Islet precursor cell (in vitro differentiated cells): ENCODE data around the gene PSMA2.
"Not testable (repeated sequence)": the region's sequence is repeated elsewhere in the genome, so short reads cannot be mapped to it uniquely, and the experiment has no call there.

Source experiments
- DNase-seq: peaks from one replicate; pipeline ENCODE4 v3.0.0-alpha.2; 2018

PSMA2 gene

DNA sequence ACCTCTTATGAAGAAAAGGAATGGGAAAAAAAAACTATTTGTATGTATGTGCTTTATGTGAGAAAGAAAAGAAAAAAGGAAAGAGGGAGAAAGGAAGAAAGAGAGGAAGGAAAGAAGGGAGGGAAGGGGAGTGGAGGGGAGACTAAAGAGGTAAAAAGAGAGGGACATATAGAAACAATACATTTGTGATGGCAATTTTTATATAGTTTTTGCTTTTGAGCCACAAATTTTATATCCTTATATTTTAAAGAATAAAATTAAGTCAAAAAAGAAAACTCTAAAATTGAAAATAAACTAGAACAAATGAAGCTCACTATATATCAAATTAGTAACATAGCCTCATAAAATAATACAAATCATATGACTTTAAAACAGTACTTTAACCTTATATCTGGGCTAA, 31.1 kb downstream of the PSMA2 start:
- DNase-seq: no peak

- no peak for DNase-seq
Observed at GRCh38 chr7:42893346-42894240, 38.4 kb downstream of the PSMA2 start.

GRCh38 chr7:42886893-42887505, 45.0 kb downstream of the PSMA2 start:
- DNase-seq: no peak

GRCh38 chr7:42886129-42886528, 45.8 kb downstream of the PSMA2 start:
- DNase-seq: no peak

DNA sequence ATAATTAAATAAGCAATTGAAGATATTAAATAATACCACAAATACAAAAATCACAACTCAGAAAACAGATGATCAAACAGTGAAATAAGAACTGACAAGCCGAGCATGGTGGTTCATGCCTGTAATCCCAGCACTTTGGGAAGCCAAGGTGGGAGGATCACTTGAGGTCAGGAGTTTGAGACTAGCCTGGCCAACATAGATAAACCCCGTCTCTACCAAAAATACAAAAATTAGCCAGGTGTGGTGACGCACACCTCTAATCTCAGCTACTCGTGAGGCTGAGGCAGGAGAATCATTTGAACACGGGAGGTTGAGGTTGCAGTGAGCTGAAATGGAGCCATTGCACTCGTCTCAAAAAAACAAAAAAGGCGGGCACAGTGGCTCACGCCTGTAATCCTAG, 46.8 kb downstream of the PSMA2 start:
- DNase-seq: not testable (repeated sequence)

DNA sequence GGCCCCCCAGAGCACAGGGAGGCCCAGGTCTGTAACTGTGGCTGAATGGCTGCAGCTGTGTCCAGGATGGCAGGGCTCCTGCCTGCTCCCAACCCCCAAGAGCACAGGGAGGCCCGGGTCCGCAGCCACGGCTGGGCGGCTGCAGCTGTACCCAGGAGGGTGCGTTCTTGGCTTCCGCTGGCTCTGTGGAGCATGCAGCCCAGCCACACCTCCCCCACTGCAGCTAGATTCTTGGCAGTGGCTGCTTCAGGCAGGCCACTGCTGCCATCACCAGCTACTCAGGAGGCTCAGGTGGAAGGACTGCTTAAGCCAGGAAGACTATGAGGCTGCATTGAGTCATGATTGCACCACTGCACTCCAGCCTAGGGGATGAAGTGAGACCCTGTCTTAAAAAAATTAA, 48.0 kb downstream of the PSMA2 start:
- DNase-seq: no peak

GRCh38 chr7:42880392-42880791, 51.6 kb downstream of the PSMA2 start:
- DNase-seq: no peak

- DNase-seq: no peak
Observed at GRCh38 chr7:42878303-42878702, 53.7 kb downstream of the PSMA2 start.

DNA sequence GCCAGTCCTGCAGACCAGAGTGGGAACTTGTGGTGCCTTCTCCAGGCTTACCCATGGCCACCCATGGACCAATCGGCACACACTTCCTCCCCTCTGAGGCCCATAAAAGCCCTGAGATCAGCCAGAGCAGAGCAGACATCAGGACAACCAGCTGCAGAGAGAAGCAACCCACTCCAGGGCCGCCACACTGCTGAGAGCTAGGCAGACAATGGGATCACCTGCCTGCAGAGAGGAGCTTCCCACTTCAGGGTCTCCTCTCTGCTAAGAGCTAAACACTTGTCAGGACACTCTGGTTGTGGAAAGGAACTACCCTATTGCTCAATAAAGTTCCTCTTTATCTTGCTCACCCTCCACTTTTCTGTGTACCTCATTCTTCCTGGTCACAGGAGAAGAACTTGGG, 54.1 kb downstream of the PSMA2 start:
- no peak for DNase-seq

- peak; percentile 62 for DNase-seq
Observed at GRCh38 chr7:42876182-42877068, 55.5 kb downstream of the PSMA2 start.

DNA sequence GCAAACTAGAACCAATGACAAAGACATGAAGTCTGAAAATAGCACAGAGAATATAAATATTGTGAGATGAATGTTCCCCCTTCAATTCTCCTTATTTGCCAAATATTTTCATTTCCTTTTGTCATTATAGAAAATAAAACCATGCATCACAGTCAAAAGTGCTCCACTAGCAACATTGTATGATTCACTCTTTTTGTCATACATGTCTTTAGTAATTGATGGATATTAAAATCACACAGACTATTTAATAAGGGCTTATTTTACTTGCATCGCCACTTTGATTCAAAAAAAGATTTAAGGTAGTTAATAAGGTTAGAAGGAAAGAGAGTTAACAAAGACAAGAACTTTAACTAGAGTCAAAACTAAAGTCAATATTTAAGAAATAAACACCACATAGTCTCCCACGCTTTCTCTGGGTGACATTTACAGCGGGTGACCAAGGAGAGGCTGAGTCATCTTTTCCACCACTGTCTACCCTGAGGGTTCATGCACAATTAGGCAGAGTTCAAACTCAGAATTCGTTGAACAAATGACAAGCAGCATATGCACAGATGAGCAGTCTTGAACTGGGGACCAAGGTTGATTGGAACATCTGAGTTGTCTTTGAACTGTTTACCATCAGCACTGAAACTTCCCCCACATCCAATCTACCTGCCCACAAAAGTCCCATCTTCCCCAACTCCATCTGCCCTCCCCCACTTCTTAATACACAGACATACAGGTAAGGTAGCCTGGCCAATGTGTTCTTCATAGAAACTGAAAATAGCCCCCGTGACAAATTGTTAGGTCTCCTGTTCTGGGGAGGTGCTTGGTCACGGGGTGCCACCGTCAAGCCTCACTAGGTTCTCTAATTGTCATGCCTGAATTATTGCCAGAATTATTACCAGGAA, 62.6 kb downstream of the PSMA2 start:
- DNase-seq: no peak

GRCh38 chr7:42868480-42868879, 63.5 kb downstream of the PSMA2 start:
- no peak for DNase-seq
